ENCODE measurements around the gene EVA1C. TPM values are rescaled to one million over a fixed set of nuclear protein-coding genes. Genes with fewer than 3 reads are reported as not detected.

The EVA1C gene
- total RNA-seq, 4 donors from 2014 or later: 43.1 to 71.4 (median 51.1) TPM

DNA sequence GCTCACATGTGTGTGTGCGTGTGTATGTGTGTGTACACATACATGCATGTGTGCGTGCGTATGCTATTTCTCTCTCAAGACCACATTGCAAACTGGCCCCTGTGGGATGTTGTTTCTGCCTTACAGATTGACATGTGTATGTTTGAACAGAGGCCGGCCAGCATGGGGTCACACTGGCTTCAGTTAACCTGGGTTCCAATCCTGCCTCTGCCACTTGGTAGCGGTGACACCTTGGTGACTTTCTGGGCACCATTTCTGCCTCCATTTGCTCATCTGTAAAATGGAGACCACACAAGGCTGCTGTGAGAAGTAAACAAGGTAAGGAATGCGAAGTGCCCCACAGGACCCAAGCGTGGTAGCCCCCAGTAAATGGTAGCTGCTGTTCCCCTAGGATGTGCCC lies 121.1 kb downstream of the EVA1C start:
- Histone ChIP-seq H3K4me3 (no peak overlapping the region), H3K27me3 (no peaks in the 10 kb centered on the region), H3K9me3 (no peaks in the 10 kb centered on the region), H3K4me1 (no peaks in the 10 kb centered on the region), H3K27ac (no peak overlapping the region), H3K36me3 (no peaks in the 10 kb centered on the region)
- WGBS, 2 donors (ENCODE audit: low coverage in 1 of 2): 90% methylated on average over 2 of the region's 7 CpGs; no CpG with 5 or more reads in 1 of the 2 donors
- no peak for TF ChIP-seq POLR2AphosphoS5 (IDR thresholded peaks at IDR 0.05)
- TF ChIP-seq POLR2A (IDR thresholded peaks at IDR 0.05): no peak
- TF ChIP-seq, protein P1, sequence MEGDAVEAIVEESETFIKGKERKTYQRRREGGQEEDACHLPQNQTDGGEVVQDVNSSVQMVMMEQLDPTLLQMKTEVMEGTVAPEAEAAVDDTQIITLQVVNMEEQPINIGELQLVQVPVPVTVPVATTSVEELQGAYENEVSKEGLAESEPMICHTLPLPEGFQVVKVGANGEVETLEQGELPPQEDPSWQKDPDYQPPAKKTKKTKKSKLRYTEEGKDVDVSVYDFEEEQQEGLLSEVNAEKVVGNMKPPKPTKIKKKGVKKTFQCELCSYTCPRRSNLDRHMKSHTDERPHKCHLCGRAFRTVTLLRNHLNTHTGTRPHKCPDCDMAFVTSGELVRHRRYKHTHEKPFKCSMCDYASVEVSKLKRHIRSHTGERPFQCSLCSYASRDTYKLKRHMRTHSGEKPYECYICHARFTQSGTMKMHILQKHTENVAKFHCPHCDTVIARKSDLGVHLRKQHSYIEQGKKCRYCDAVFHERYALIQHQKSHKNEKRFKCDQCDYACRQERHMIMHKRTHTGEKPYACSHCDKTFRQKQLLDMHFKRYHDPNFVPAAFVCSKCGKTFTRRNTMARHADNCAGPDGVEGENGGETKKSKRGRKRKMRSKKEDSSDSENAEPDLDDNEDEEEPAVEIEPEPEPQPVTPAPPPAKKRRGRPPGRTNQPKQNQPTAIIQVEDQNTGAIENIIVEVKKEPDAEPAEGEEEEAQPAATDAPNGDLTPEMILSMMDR (IDR thresholded peaks at IDR 0.05): no peak
- TF ChIP-seq EP300 (IDR thresholded peaks at IDR 0.05): no peak
- no peak for ATAC-seq

DNA sequence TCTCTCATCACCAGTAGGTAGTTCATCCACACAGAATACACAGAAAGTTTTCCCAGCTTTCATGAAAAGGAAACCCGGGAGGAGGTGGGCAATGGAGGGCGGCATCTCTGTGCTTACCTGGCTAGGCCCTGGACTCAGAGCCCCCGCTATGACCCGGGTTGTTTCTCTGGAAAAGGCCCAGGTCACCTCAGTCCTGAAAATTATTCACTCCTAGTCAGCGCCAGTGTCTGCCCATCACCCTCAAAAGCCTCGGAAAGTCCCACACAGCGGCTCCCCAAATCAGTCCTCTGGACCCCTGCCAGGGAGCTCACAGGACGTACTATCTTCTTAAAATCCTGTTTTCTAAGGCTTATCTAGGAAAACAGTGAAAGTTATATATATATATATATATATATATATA lies 121.6 kb downstream of the EVA1C start:
- Histone ChIP-seq H3K4me1 (no peaks in the 10 kb centered on the region), H3K9me3 (no peaks in the 10 kb centered on the region), H3K27me3 (no peaks in the 10 kb centered on the region), H3K36me3 (no peaks in the 10 kb centered on the region), H3K4me3 (no peak overlapping the region), H3K27ac (no peak overlapping the region)
- ATAC-seq: no peak
- WGBS, 2 donors (ENCODE audit: low coverage in 1 of 2): no CpG with 5 or more reads among the region's 8 CpGs
- TF ChIP-seq, protein P1 (IDR thresholded peaks at IDR 0.05): no peak
- TF ChIP-seq POLR2AphosphoS5 (IDR thresholded peaks at IDR 0.05) (no peak), EP300 (IDR thresholded peaks at IDR 0.05) (no peak), POLR2A (IDR thresholded peaks at IDR 0.05) (no peak)

DNA sequence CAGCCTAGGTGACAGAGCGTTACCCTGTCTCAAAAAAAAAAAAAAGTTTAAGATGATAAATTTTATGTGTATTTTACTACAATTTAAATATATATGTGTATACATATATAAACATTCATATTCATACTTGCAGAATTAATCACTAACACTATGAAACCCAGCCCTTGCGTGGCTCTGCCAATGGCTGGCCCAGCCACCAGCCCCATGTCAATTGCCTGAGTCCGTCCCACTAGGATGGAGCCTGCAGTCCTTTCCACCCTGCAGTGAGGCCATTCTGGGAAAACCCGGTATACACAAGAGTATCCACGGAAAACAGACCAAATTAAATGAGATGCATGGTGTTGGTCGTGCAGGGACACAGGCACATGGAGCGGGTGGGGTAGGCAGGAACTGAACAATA lies 123.1 kb downstream of the EVA1C start:
- Histone ChIP-seq H3K9me3 (no peaks in the 10 kb centered on the region), H3K4me1 (no peaks in the 10 kb centered on the region), H3K27ac (no peak overlapping the region), H3K27me3 (no peaks in the 10 kb centered on the region), H3K36me3 (no peaks in the 10 kb centered on the region), H3K4me3 (no peak overlapping the region)
- no peak for ATAC-seq
- 94 to 97% methylated on average over 5 to 7 of the region's 7 CpGs for WGBS, 2 donors (ENCODE audit: low coverage in 1 of 2)
- TF ChIP-seq, protein P1 (IDR thresholded peaks at IDR 0.05): no peak
- TF ChIP-seq POLR2A (IDR thresholded peaks at IDR 0.05) (no peak), EP300 (IDR thresholded peaks at IDR 0.05) (no peak), POLR2AphosphoS5 (IDR thresholded peaks at IDR 0.05) (no peak)

DNA sequence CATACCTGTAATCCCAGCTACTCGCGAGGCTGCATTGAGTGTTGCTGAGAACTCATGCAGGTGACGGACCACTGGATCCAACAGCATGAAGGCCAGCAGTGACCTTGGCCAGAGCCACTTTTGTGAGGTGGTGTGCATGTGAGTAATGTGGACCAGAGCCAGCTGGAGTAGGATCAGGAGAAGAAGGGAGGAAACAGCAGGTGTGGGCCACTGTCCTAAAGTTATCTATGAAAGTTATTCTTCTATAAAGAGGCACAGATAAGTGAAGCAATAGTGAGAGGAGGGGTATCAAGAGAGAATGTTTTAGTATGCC lies 125.0 kb downstream of the EVA1C start:
- WGBS, 2 donors (ENCODE audit: low coverage in 1 of 2): 100% methylated on average over 1 of the region's 3 CpGs; no CpG with 5 or more reads in 1 of the 2 donors

DNA sequence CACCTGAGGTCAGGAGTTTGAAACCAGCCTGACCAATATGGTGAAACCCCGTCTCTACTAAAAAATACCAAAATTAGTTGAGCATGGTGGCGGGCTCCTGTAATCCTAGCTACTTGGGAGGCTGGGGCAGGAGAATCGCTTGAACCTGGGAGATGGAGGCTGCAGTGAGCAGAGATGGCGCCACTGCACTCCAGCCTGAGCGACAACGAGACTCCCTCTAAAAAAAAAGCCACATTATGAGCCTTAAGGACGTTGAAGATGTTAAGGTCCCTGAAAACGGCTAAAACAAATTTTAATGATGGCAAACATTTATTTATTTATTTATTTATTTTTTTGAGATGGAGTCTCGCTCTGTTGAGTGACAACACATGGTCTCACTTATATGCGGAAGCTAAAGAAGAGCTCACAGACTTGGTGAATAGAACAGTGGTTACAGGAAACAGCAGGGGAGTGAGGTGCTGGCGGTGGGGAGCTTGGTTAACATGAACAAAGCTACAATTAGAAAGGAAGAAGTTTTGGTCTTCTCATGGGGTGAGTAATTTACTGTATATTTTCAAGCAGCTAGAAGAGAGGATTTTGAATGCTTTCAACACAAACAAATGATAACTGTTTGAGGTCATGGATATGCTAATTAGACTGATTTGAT lies 125.8 kb downstream of the EVA1C start:
- Histone ChIP-seq H3K9me3 (no peaks in the 10 kb centered on the region), H3K4me1 (no peaks in the 10 kb centered on the region), H3K36me3 (no peaks in the 10 kb centered on the region), H3K4me3 (no peak overlapping the region), H3K27ac (no peak overlapping the region), H3K27me3 (no peaks in the 10 kb centered on the region)
- ATAC-seq: no peak
- TF ChIP-seq POLR2A (IDR thresholded peaks at IDR 0.05) (no peak), POLR2AphosphoS5 (IDR thresholded peaks at IDR 0.05) (no peak), EP300 (IDR thresholded peaks at IDR 0.05) (no peak)
- TF ChIP-seq, protein P1 (IDR thresholded peaks at IDR 0.05): no peak
- 82 to 84% methylated on average over 10 to 11 of the region's 11 CpGs for WGBS, 2 donors (ENCODE audit: low coverage in 1 of 2)

More for the DNA sequence above, 125.0 kb downstream of the EVA1C start:
- H3K27ac ChIP-seq: no peak overlapping the region
- TF ChIP-seq, protein P1 (IDR thresholded peaks at IDR 0.05): no peak
- TF ChIP-seq POLR2AphosphoS5 (IDR thresholded peaks at IDR 0.05) (no peak), POLR2A (IDR thresholded peaks at IDR 0.05) (no peak), EP300 (IDR thresholded peaks at IDR 0.05) (no peak)
- H3K36me3 ChIP-seq: no peaks in the 10 kb centered on the region
- H3K4me1 ChIP-seq: no peaks in the 10 kb centered on the region
- no peaks in the 10 kb centered on the region for H3K27me3 ChIP-seq
- H3K9me3 ChIP-seq: no peaks in the 10 kb centered on the region
- ATAC-seq: no peak
- no peak overlapping the region for H3K4me3 ChIP-seq

All from gastroesophageal sphincter (tissue), 4 donors.